ENCODE measurements around the gene CARD10. TPM values are rescaled to one million over a fixed set of nuclear protein-coding genes. Genes with fewer than 3 reads are reported as not detected.
A peak's percentile ranks its signal among the peaks of the same experiment; 100 is the strongest.

The CARD10 gene
- total and polyA plus RNA-seq, 4 donors, result 6.8 to 16.3 (median 10.2) TPM

DNA sequence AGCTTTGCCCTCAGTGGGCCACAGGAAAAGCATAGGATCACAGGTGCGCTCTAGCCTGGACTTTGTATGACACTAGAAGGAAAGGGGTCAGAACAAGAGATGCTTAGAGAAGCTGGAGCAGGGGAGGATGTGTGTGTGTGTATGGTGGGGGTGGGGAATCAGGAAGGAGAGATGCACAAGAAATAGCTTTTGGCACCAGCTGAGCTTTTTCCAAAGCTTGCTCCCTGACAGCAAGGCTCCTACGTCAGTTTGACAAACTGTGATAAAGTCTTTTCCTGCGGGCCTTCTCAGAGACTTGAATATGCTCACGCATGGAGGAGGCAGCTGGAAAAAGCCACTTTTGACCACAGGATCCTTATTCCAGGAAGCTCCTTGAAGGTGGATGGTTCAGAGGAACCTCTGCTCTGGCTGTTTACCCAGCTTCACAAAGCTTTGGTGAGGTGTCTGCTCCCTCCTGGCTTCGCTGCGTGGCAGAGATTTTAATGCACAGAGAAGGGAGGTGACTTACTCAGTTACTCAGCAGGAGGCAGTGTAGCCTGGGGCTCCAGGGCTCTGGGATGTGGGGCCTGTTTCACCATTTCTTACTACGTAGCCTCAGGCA is 45.0 kb upstream of the CARD10 start:
- Histone ChIP-seq H3K9ac (ENCODE audit: insufficient read depth in 1 of 2, low read length in 2 of 2) (peak overlapping the region in 1 of 2 donors; percentile 55), H3K27me3 (ENCODE audit: control insufficient read depth in 3 of 3, insufficient read depth in 3 of 3, low read length in 2 of 3) (no peaks in the 10 kb centered on the region), H3K27ac (ENCODE audit: low read depth in 1 of 2, low read length in 1 of 2) (peak overlapping the region in 1 of 2 donors; percentile 91), H3K4me3 (no peak overlapping the region), H3K36me3 (ENCODE audit: control insufficient read depth in 4 of 4, insufficient read depth in 4 of 4, low read length in 4 of 4) (peaks cover 0 to 35% (median 21%) of the 10 kb centered on the region in 4 donors), H3K4me1 (ENCODE audit: control insufficient read depth in 5 of 5, insufficient read depth in 5 of 5, low read length in 5 of 5) (peaks cover 0 to 38% (median 25%) of the 10 kb centered on the region in 5 donors), H3K9me3 (ENCODE audit: control insufficient read depth in 4 of 4, insufficient read depth in 3 of 4, low read length in 3 of 4) (no peaks in the 10 kb centered on the region)
- 51 to 67% methylated on average over 7 of the region's 7 CpGs for WGBS, 2 donors
- ATAC-seq (ENCODE audit: insufficient read depth, low FRiP score), result no peak
- peak in 2 of 3 donors; percentile 60 to 82 for DNase-seq
- TF ChIP-seq, protein P1, sequence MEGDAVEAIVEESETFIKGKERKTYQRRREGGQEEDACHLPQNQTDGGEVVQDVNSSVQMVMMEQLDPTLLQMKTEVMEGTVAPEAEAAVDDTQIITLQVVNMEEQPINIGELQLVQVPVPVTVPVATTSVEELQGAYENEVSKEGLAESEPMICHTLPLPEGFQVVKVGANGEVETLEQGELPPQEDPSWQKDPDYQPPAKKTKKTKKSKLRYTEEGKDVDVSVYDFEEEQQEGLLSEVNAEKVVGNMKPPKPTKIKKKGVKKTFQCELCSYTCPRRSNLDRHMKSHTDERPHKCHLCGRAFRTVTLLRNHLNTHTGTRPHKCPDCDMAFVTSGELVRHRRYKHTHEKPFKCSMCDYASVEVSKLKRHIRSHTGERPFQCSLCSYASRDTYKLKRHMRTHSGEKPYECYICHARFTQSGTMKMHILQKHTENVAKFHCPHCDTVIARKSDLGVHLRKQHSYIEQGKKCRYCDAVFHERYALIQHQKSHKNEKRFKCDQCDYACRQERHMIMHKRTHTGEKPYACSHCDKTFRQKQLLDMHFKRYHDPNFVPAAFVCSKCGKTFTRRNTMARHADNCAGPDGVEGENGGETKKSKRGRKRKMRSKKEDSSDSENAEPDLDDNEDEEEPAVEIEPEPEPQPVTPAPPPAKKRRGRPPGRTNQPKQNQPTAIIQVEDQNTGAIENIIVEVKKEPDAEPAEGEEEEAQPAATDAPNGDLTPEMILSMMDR (IDR thresholded peaks at IDR 0.05; ENCODE audit: control extremely low read depth, extremely low read depth), result no peak

DNA sequence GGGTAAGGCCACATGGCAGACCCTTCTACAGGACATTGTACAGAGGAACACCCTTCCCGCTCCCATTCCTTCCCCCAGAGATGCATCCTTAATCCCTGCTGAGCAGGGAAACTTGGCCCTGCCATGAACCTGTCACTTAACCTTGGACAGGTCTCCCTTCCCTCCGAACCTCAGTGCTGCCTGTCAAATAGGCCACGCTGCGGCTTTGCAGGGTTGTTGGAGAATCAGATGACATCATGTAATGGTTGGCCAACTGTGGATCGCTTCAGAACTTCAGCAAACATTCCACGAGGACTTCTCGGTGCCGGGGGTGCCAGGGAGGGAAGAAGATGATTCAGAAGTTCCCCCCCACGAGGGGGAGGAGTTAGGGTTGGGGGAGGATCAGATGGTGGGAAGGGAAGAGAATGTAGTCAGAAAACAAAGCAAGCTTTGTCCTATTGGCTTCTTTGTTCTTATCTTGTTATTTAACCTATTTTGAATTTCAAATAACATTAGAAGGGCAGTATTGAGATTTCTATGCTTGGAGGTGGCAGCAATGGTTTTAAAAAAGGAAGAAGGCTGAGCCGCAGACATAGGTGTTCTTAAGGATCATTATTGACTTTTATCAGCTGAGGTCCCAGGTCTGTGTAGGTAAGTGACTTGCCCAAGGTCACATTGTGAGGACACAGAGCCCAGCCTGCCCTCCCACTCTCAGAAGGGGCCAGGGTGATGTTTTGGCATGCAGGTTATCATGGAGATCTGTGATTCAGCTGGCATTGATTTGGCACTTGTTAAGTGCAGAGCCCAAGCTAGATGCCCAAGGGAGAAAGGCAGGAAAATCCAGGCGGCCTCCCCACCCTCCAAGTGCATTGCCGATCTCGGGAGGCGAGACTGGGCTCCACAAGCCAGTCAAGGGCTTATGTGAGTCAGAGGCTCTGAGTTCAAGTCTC is 44.2 kb upstream of the CARD10 start:
- peak in 1 of 3 donors; percentile 44 for DNase-seq
- peak overlapping the region; percentile 12 to 55 for H3K9ac ChIP-seq (ENCODE audit: insufficient read depth in 1 of 2, low read length in 2 of 2)
- TF ChIP-seq, protein P1 (IDR thresholded peaks at IDR 0.05; ENCODE audit: control extremely low read depth, extremely low read depth), result no peak
- H3K4me3 ChIP-seq, result no peak overlapping the region
- peak; percentile 23 for ATAC-seq (ENCODE audit: insufficient read depth, low FRiP score)
- peaks cover 0 to 32% (median 20%) of the 10 kb centered on the region in 4 donors for H3K36me3 ChIP-seq (ENCODE audit: control insufficient read depth in 4 of 4, insufficient read depth in 4 of 4, low read length in 4 of 4)
- H3K4me1 ChIP-seq (ENCODE audit: control insufficient read depth in 5 of 5, insufficient read depth in 5 of 5, low read length in 5 of 5), result peaks cover 0 to 38% (median 25%) of the 10 kb centered on the region in 5 donors
- peak overlapping the region; percentile 34 to 96 for H3K27ac ChIP-seq (ENCODE audit: low read depth in 1 of 2, low read length in 1 of 2)
- WGBS, 2 donors, result 36 to 65% methylated on average over 14 of the region's 14 CpGs
- no peaks in the 10 kb centered on the region for H3K9me3 ChIP-seq (ENCODE audit: control insufficient read depth in 4 of 4, insufficient read depth in 3 of 4, low read length in 3 of 4)
- H3K27me3 ChIP-seq (ENCODE audit: control insufficient read depth in 3 of 3, insufficient read depth in 3 of 3, low read length in 2 of 3), result no peaks in the 10 kb centered on the region

DNA sequence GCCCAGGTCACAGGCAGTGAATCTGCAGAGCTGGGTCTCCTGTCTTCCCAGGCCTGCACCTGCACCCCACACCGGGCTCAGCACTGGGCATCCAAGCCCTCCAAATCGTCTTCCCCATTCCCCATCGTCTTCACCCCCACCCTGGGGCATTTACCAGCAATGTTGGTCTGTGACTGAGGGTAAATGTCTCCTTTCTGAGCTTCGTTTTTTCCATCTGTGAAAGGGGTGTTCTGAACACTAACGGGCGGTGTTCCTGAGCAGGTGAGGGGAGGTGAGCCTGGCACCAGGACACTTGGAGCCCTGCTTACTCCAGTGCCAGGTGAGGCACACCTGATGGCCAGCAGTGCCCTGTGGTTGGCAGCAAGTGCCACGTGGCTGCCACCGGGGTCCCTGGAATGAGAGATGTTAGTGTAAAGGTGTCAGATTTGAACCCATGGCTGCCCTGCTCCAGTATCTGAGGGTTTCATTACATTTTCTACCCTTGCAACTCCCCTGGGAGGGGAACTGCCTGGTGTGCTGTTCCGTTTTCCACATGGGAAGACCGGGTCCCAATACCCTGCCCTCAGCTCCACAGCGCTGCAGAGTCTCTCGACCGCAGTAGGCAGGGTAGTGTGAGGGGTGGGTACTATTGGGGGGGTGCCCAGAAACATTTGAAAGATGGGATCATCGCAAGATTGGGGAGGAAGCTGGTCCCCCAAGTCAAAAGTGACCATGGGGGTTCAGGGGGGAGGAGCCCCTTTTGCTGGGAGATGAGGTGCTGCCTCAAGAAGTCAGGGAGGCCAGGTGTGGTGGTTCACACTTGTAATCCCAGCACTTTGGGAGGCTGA is 43.0 kb upstream of the CARD10 start:
- H3K27me3 ChIP-seq (ENCODE audit: control insufficient read depth in 3 of 3, insufficient read depth in 3 of 3, low read length in 2 of 3), result no peaks in the 10 kb centered on the region
- no peak for ATAC-seq (ENCODE audit: insufficient read depth, low FRiP score)
- H3K4me3 ChIP-seq, result no peak overlapping the region
- H3K9me3 ChIP-seq (ENCODE audit: control insufficient read depth in 4 of 4, insufficient read depth in 3 of 4, low read length in 3 of 4), result no peaks in the 10 kb centered on the region
- TF ChIP-seq, protein P1 (IDR thresholded peaks at IDR 0.05; ENCODE audit: control extremely low read depth, extremely low read depth), result no peak
- no peak for DNase-seq
- WGBS, 2 donors, result 60 to 77% methylated on average over 14 of the region's 14 CpGs
- H3K9ac ChIP-seq (ENCODE audit: insufficient read depth in 1 of 2, low read length in 2 of 2), result peak overlapping the region; percentile 41 to 79
- H3K36me3 ChIP-seq (ENCODE audit: control insufficient read depth in 4 of 4, insufficient read depth in 4 of 4, low read length in 4 of 4), result peaks cover 0 to 21% (median 14%) of the 10 kb centered on the region in 4 donors
- peak overlapping the region; percentile 50 to 96 for H3K27ac ChIP-seq (ENCODE audit: low read depth in 1 of 2, low read length in 1 of 2)
- H3K4me1 ChIP-seq (ENCODE audit: control insufficient read depth in 5 of 5, insufficient read depth in 5 of 5, low read length in 5 of 5), result peaks cover 0 to 38% (median 25%) of the 10 kb centered on the region in 5 donors

Measured in lung (tissue), 12 donors.